ENCODE results near the gene LDLR. TPM values are rescaled to one million over a fixed set of nuclear protein-coding genes. Genes with fewer than 3 reads are reported as not detected.
"Not testable (repeated sequence)": the region's sequence is repeated elsewhere in the genome, so short reads cannot be mapped to it uniquely, and the experiment has no call there.

The LDLR gene
- total RNA-seq, 2 experiments from 2014 or later = 65.6 to 67.9 TPM

DNA sequence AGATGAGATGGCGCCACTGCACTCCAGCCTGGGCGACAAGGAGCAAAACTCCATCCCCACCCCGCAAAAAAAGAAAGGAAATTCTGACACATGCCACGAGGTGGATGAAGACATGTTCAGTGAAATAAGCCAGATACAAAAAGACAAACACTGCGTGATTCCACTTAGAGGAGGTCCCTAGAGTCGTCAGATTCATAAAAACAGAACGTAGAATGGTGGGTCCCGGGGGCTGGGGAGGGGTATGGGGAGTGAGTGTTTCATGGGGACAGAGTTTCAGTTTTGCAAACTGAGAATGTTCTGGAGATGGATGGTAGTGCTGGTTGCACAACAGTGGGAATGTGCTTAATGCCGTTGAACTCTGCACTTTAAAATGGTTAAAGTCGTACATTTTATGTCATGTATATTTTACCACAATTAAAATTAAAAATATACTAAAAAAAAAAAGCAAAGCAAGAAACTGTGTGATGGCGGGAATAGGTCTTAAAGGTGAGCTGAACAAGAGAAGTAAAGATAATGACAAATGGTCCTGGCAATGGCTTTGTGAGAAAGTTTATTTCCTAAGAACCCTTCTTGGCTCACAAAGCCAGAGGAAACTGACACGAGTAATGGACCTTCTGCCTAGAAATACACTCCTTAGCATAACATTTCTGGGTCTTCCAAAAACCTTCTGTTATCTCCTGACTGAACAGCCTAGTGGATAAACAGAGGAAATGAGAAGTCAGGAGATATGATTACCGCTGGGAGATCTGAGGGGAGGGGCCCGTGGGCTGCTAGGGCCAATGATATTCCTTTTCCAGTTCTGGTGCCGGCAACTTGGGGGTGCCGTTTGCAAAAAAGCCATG is 70.6 kb downstream of the LDLR start:
- CTCF ChIA-PET = no interaction called here
- POLR2A ChIA-PET = no interaction called here

DNA sequence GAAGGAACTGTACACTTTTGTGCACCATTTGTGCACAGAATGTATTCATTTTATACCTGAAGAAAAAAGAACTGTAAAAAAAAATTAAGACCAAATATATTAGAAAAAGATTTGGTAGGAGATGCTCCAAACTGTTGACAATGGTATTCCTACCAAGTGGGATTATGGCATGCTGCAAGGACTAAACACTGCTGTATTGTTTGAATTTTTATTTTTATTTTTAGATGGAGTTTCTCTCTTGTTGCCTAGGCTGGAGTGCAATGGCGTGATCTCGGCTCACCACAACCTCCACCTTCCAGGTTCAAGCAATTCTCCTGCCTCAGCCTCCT is 71.1 kb downstream of the LDLR start:
- CTCF ChIA-PET, POLR2A ChIA-PET: not testable (repeated sequence)

DNA sequence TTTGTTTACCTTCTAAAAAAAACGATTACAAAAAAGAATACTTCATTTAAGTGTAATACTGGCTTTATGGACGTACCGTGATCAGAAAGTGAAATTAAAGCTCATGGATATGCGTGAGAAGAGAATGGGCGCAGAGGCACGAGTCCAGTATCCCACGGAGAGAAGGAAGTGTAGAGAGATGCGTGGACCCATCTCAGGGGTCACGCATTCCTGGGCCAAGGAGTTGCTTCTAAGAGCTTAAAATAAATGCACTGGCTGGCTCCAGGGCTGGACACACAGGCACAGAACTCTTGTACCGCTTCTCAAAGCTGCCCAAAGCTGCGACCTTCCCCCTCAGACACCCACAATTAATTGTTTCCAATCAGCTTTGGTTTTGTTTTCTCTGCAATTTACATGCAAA is 75.0 kb downstream of the LDLR start:
- POLR2A ChIA-PET = interaction anchor here (0.6 kb wide), 1 partner anchor 49 kb away, joined by 3 read pairs; no protein-coding TSS in a partner anchor
- CTCF ChIA-PET = interaction anchor here (0.6 kb wide), 2 partner anchors 79 to 223 kb away, joined by 3 read pairs; no protein-coding TSS in a partner anchor

DNA sequence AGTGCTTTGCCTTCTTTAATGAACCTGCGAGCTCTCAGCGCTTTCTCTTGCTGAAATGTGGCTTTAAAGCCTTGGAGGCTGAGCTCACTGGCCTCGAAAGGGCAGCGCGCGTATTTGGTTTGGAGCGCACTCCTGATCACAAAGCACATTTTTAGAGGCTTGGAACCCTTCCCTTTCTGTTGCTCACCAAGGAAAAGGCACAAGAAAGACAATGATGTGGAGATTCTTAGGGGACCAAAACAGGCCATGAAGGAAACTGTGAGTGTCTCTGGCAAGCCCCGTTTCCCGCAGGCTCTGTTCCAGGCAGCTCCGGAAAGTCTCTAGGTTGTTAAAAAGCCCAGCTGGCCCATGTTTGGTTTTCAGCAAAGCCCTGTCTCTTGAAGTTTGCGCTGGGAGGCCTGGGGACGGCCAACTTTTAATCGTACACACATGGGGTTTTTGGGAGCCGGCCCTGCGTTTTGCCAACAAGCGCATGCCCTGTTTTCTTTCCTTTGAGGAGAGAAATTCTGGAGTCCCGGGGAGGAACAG is 75.7 kb downstream of the LDLR start:
- CTCF ChIA-PET = no interaction called here
- POLR2A ChIA-PET = no interaction called here

DNA sequence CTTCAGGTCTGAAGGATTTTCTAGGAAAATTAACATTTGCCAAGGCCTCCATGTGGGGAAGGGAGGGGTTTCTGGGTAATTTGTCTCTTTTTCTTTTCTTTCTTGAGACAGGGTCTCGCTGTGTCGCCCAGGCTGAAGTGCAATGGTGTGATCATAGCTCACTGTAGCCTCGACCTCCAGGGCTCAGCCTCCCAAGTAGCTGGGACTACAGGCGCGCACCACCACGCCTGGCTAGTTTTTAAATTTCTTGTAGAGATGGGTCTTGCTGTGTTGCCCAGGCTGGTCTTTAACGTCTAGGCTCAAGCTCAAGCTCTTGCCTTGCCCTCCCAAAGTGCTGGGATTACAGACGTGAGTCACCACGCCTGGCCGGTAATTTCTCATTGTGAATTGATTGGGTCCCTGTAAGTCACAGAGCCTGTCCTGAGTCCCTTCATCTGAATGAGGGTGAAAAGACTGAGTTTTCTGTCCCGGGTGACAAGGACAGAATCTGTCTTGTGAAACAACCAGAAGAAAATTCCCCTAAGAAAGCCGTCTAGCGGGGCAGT is 76.3 kb downstream of the LDLR start:
- CTCF ChIA-PET = no interaction called here
- POLR2A ChIA-PET = no interaction called here

DNA sequence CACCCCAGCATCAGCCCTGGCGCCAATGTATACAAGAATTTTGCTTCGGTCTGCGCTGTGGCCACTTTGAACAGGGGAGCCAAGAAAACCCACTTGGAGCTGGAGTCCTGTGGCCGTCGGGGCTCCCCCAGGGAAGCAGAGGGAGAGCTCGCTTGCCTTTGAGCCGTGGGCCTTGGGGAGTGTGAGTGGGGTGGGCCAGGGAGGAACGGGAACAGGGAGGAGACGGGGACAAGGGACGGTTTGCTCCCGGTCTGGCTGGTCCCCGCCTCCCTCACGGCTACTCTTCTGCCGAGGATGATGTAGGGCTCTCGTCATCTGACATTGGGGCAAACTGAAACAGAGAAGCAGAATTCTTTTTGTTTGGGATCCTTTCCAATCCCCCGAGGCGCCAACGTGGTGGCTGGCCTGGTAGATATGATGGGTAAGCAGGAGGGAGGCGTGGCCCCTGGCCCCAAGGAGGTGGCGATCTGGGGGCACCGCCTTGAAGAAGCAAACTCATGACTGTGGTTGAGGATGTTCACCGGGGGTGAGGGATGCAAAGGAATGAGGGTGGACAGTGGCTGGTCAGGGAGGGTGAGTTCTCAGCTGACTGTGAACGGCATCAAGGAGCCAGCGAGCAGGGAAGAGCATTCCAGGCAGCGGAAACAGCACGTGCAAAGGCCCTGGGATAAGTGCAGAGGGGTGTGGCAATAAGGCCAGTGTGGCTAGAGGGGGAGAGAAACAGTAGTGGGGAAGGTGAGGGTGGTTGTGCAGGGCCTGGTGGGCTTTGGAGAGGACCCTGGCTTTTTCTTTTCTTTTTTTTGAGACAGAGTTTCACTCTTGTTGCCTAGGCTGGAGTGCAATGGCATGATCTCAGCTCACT is 77.2 kb downstream of the LDLR start:
- ChIA-PET POLR2A (no interaction called here), CTCF (no interaction called here)

DNA sequence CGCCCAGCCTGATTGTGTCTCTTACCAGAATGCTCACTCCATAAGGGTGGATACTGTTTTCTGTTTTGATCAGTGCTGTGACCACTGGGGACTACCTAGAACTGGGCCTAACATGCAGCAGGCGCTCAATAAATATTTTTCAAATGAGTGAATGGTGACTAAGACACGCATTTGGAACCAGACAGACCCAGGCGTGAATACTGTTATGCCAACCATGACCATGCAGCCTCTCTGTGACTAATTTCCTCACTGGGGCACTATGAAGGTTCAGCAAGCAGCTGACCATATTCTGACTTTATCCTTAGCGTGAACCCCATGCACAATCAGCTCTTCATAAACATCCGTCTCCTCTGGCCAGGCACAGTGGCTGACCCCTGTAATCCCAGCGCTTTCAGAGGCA is 79.3 kb downstream of the LDLR start:
- ChIA-PET POLR2A (no interaction called here), CTCF (no interaction called here)

DNA sequence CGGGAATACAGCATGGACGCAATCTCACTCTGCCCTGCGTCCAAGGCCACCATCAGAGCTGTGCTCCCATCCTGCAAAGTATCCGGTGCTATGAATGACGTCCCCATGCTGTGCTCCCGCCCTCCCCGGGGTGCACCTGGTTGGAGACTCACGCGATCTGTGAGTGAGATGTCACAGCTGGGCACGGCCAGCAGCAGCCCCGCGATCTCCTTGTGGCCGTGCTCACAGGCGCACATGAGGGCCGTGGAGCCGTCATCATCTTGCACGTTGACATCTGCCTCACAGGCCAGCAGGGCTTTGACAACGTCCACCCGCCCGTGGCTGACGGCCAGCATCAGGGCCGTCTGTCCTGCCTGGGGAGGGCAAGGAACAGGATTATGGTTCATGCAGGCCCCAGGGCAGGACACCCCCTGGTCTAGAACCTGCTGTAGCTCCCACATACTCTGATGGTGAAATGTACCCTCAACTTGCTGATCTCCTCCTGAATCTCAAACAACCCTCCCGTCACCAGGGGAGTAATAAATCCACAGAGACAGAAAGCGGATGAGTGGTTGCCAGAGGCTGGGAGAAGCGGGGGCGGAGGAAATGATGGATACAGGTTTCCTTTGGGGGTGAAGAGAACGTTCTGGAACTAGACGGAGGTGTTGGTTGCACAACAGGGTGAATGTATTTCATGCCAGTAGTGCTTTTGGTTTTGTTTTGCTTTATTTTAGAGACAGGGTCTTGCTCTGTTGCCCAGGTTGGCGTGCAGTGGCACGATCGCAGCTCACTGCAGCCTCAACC is 80.8 kb downstream of the LDLR start:
- ChIA-PET CTCF (no interaction called here), POLR2A (no interaction called here)

DNA sequence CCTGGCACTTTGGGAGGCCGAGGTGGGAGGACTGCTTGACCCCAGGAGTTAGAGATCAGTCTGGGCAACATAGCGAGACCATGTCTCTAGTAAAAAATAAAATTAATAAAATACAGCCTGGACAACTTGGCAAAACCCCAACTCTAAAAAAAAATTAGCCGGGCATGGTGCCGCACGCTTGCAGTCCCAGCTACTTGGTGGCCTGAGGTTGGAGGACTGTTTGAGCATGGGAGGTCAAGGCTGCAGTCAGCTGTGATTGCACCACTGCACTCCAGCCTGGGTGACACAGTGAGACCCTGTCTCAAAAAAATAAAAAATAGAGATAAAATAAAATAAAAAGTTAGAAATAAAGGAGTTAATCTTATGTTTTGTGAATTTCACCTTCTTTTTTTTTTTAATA is 81.9 kb downstream of the LDLR start:
- POLR2A ChIA-PET = no interaction called here
- CTCF ChIA-PET = no interaction called here

DNA sequence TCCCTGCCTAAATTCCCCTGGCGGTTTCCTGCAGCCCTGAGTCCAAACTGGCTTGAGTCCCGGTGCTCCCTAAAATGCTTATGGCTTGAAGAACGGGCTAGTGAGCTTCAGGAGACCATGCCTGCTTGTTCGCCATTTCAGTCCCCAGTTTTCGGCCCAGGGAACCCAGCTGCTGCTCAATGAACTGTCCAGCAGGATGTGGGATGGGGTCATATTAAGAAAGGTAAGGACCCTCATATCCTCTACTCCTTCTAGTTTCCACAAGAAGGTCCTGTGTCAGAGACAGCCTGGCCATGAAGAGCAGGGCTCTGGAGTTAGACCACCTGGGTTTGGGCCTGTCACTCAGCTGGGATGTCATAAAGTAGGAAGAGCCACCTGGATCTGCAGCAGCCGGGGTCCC is 83.3 kb downstream of the LDLR start:
- ChIA-PET CTCF (no interaction called here), POLR2A (no interaction called here)

DNA sequence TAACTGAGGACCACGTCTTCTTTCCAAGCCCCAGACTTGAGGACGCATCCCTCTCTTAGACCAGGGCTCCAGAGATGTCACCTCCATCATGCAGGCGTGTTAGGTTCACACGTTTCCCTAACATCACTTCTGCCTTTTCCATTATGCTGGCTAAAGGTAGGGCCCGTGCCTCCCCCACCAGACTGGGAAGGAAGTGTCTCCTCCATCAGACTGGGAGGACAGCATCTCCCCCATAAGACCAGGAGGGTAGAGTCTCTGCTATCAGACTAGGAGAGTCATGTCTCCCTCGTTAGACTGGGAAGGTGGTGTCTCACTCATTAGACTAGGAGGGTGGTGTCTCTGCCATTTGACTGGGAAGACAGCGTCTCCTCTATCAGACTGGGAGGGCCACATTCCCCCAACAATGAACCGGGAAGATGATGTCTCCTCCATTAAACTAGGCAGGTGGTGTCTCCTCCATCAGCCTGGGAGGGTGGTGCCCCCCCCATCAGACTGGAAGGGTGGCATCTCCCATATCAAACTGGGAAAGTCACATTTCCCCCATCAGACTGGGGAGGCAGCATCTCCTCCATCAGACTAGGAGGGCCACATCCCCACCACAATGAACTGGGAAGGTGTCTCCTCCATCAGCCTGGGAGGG is 84.4 kb downstream of the LDLR start:
- CTCF ChIA-PET = no interaction called here
- POLR2A ChIA-PET = no interaction called here

DNA sequence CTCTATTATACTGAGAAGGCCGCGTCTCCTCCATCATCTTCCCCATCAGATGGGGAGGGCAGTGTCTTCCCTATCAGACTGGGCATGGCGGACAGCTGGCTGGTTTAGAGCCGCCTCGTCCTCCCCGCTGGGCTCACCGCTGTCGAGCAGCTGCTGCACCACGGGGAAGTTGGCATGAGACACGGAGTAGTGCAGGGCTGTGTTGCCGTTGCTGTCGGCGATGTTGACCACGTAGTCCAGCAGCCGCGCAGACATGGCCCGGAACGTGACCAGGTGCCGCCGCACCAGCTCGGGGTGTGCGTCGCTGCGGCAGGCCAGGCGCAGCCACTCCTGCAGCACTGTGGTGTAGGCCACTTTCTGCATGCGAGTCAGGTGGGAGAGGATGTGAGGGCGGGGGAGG is 85.1 kb downstream of the LDLR start:
- ChIA-PET POLR2A (no interaction called here), CTCF (no interaction called here)

DNA sequence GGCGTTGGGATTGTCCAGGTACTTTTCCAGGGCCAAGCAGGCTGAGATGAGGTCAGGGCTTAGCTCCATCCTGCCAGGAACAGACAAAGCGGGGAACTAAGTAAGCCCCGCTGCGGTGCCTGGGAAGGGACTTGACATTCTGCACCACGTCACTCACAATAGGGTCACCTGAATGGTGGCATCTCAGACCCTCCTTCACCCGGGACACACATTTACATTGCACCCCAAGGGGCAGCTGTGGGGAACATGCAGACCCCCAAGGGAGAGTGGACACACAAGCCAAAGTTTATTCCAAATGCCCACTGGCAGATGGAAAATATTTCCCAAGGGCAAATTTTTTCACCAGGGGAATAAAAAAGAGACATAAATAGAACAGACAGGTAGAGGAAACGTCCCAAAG is 86.7 kb downstream of the LDLR start:
- ChIA-PET CTCF (no interaction called here), POLR2A (no interaction called here)

DNA sequence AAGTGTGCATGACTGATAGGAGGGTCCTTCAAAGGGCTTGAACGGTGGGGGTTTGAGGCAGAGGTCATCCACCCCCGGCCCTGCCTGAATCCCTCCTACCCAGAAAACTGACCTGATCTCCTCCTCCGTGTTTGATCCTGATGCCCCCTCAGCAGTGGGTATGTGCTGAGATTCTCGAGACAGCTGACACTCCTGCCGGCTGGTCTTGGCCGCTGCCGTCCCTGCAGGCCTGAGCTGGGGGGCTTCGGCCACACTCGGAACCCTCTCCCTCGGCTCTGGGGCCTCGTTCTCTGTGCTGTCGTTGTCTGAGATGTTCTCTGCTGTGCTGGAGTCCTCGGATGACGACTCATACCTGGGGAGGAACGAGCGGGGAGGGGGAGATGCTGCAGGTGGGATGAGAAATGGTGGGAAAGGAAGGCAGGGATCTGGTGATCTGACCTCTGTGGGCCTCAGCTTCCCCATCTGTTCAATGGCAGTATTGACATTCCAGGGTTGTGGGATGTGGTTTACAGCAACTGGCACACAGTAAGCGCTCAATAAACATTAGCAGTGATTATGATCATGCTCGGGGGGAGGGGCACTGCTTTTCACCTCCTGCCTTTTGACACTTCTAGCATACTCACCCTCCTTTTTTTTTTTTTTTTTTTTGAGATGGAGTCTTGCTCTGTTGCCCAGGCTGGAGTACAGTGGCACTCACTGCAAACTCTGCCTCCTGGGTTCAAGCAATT is 87.4 kb downstream of the LDLR start:
- CTCF ChIA-PET = no interaction called here
- POLR2A ChIA-PET = no interaction called here

DNA sequence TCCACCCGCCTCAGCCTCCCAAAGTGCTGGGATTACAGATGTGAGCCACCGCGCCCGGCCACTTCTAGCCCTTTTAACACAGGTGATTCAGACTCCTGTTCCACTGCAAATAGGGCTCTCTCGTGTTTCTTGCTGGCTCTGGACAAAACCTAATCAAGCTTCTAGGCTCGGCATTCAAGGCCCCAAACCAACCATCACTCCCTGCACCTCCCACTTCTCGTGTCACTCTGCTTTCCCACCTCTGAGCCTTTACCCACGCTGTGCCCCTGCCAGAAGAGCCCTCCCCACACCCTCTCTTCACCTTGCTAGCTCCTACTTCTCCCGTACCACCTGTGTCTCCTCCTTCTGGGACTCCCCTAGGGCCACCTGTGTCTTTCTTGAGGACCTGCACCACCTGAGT is 88.3 kb downstream of the LDLR start:
- ChIA-PET POLR2A (no interaction called here), CTCF (interaction anchor here (0.9 kb wide), 1 partner anchor 40 kb away, joined by 3 read pairs; no protein-coding TSS in a partner anchor)

DNA sequence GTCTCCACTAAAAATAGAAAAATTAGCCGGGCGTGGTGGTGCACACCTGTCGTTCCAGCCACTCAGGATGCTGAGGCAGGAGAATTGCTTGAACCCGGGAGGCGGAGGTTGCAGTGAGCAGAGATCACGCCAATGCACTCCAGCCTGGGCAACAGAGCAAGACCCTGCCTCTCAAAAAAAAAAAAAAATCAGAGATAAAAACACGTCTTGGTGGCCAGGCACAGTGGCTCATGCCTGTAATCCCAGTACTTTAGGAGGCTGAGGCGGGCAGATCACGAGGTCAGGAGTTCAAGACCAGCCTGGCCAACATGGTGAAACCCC is 89.8 kb downstream of the LDLR start:
- POLR2A ChIA-PET, CTCF ChIA-PET: not testable (repeated sequence)

DNA sequence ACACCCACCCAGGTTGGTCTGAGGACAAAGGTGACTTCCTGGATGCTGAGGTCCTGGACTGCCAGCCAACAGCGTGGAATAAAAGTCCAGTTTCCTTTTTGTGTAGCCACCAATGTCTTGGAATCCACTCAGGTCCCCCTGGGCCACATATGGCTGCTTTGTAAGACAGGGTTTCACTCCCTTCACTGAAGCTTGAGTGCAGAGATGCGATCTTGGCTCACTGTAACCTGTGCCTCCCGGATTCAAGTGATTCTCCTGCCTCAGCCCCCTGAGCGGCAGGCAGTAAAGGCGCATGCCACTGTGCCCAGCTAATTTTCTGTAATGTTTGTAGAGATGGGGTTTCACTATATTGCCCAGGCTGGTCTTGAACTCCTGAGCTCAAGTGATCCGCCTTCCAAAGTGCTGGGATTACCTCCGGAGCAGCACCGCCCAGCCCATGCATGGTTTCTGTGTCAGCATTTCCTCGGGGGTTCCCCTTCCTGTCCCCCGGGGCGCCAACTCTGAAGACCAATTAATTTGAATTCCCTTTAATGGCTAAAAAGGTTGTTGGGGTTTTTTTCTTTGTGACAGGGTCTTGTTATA is 90.5 kb downstream of the LDLR start:
- ChIA-PET CTCF (no interaction called here), POLR2A (no interaction called here)

DNA sequence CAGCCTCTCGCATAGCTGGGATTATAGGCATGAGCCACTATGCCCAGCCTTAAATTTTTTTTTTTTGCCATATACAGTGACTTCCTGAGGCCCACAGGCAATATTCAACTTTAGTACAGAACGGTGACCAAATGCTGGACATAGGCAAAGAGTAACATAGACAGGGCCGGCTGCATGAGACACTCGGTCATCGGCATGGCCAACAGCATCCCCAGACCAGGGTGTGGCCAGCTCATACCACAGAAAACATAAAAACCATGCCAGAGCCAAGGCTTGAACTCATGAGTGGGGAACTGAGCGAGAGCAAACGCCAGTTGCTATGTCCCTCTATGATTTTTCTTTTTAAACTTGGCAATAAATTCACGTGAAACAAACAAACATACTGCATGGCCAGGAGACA is 91.1 kb downstream of the LDLR start:
- ChIA-PET CTCF (no interaction called here), POLR2A (no interaction called here)

DNA sequence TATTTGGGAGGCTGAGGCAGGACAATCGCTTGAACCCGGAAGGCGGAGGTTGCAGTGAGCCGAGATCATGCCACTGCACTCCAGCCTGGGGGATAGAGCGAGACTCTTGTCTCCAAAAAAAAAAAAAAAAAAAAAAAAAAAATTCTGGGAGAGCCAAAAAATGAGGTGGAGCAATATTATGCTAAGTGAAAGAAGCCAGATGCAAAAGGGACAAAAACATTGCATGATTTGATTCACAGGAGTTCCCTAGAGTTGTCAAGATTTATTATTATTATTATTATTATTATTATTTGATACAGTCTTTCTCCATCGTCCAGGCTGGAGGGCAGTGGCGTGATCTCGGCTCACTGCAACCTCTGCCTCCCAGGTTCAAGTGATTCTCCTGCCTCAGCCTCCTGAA is 91.7 kb downstream of the LDLR start:
- POLR2A ChIA-PET, CTCF ChIA-PET: not testable (repeated sequence)

Data from activated CD8-positive, alpha-beta memory T cell treated with anti-CD3 and anti-CD28 coated beads for 36 hours (primary cell).